HG03460 (cell line): ENCODE measurements around the gene GBA3.

Source experiments
- ATAC-seq: cut with Tn5 transposase; IDR thresholded peaks from one replicate; pipeline ENCODE4 v1.9.1; 2021; ENCODE audit not compliant: unreplicated experiment

The GBA3 gene

DNA sequence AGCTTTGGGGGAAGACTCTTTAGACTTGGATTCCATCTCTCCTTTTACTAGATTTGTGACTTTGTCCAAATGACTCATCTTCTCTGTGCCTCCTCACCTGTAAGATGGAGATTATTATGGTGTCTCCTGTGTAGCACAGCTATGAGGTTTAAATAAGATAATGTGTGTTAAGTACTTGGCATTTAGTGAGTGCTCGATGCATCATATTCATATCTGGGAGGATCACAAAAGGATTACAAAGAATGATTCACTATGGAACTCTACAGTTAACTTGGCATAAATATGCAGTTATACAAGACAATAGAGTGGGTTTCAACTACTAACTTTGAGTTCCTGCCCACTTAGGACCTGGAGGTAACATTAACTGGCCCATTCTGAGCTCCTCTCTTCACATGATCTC lies 2.3 kb downstream of the GBA3 start:
- no peak for ATAC-seq

DNA sequence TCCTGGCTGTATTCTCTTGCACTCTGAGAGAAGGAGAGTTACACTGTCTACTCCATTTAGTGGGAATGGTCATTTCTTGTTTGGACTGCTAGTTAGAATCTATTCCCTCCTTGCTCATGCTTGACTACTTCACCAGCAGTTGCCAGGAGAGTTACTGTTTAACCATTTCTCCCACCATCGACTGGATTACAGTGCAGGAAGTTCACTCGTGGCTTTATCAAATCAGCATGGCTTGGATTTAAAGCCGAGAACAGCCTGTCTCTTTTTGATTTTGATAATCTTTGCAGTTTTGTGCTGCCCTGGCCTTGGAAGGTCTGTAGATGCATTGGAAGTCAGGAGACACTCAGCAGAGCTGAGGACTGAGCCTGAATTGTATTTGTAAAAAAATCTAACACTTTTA lies 3.2 kb downstream of the GBA3 start:
- ATAC-seq = no peak

DNA sequence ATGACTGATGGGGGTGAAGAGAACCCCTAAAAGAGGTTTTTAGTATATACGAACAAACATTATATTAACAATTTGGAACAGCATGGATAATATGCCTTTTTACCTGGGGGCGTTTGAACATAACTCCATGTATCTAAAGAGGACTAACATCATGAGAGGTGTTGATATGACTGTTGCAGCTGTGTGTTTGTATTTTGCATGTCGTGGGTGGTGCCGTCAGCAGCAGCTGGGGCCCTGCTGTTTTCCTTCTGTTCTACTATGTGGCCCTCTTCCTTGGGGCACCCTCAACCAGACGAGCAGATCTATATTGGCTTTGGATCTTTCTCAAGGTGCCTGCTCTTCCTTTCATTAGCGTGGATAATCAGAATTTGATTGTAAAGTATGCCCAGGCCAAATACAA lies 11.2 kb downstream of the GBA3 start:
- no peak for ATAC-seq

DNA sequence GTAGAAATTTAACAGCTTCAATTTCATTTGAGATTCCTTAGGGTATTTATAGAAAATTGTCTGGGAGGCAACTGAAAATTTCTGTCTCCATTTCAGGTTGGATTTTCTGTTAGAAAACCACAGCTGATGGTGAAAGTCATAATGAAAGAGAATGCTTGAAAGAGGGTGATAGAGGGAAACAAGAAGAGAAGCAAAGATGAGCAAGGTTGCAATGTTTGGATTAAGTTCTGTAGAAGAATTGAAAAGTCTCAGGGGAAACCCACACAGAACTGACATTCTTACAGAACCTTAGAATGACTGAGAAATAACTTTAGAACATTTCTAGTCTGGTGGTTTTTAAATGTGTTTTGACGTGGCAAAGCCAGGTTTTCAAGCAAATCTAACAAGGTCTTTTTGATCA lies 14.7 kb downstream of the GBA3 start:
- ATAC-seq = no peak

DNA sequence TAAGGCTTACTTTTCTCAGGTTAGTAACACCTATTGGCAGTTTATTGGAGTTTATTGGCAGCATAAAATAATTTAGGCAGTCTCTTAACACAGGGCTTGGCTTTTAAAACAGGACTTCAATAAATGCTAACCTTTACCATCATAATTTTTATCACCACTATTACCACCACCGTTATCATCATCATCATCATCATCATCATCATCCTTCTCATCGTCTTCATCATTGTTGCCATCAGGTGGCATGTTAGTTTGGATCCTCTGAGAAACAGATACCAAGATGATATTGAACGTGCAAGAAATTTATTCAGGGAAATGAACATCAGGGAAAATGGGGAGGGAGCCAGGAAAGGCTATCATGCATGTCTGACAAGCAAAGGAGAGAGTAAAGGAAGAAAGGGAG lies 16.2 kb downstream of the GBA3 start:
- ATAC-seq = no peak

DNA sequence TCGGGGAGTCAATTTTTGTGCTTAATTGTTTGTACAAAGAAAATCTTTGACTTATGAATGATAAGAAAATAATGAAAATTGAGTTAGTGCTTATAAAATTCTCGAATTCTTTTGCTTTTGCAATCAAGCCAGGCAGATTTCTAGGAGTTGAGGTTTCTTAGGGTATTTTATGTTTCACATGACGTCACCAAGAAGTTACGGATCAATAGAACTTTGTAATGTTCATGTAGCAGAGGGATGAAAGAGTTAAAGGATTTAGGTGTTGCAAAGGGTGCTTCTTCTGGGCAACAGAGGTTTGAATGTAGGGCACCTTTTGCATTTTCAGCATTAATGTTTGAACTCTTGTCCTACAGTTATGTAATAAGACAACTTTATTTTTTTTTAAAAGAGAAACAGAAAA lies 19.4 kb downstream of the GBA3 start:
- no peak for ATAC-seq

DNA sequence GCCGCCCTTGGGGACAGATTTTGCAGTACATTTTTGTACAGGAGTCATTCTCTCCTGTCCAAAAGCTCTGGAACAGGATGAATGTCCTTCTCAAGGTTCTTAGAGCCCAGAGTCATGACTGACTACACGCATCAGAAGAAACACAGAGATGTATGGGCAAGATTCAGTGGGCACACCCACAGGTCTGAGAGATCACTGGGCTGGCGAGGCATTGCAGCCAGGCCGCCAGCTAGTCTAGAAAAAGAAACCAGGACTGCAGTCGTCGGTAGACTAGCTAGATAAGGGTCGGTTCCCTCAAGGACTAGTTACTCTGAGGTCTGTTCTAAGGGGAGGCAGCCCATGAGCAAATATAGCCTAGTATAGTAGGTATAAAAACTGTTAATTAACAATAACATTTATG lies 19.8 kb downstream of the GBA3 start:
- ATAC-seq = no peak

DNA sequence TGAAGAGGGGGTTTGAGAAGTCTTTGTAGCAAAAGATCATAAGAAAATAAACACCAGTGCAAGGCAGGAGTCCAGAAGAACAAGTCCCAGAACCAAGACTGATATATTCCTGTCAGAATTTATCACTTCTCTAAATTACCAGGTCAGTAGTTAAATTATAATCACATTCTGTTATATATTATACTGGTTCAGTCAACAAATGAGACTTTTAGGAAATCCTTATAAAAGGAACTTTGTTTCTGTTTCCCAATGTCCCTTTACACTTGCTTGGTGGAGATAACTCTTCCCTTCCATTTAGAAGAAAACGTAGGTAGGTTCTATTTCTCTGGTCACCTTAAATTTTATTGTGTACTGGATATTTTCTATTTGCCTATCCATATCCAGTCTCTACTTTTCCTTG lies 21.1 kb downstream of the GBA3 start:
- ATAC-seq = no peak

DNA sequence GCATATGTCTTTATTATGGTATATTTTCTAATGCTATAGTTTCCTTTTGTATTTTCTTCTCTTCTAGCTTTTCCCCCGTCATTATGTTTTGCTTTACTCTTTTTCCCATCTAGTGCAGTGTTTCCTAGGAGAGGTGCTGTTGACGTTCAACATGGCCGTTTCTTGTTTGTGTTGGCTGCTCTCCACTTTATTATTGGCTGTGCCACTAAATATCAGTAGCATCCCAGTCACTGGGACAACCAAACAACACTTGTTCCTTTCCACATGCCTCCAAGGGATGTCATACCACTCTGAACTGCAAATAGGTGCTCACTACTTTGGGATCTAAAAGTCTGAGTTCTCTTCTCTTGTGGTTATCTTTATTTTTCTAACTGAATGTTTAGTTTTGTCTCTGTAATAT lies 26.5 kb downstream of the GBA3 start:
- no peak for ATAC-seq

DNA sequence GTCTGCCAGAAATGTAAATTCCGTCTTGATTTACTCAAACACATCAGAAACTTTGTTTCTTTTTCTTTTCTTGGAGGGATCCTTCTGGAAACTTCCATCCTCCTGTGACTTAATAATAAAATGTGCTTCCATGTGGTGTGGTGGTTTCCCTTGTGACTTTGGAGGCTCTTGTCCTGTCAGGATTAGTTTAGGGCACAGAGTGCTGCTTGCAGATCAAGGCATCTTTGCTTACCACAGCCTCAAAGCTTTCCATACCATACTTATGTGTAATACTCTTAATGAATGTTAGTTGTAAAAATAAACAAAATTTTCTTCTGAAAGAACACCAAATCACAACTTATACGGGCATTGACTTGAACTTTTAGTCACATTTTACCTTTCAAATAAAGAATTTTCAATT lies 27.4 kb downstream of the GBA3 start:
- no peak for ATAC-seq

DNA sequence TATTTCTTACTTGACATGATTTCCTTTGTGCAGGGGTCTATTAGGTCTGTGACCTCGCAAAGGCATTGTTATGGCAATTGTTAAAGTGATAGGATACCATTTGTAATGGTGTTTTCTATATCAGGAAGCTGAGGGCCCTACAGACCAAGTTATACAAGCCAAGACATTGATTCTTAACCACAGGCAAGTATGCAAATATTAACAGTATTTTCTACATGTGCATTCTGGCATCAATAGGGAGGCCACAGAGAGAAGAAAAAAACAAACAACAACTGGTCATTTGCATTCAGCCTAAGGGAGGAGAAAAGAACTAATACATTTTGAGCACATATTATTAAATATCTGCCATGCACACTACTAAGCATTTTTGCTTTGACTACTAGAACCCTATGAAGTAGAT lies 28.5 kb downstream of the GBA3 start:
- no peak for ATAC-seq

DNA sequence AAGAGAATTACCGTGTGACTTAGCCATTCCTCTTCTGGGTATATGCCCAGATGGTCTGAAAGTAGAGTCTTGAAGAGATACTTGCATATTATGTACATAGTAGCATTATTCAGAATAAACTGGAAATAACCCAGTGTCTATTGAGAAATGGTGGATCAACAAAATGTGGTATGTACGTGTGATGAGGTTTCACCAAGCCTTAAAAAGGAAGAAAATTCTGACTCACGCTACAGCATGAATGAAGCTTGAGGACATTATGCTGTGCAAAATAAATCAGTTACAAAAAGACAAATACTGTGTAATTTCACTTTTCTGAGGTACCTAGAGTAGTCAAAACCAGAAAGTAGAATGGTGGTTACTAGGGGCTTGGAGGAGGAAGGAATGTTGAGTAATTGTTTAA lies 37.3 kb downstream of the GBA3 start:
- ATAC-seq = no peak

DNA sequence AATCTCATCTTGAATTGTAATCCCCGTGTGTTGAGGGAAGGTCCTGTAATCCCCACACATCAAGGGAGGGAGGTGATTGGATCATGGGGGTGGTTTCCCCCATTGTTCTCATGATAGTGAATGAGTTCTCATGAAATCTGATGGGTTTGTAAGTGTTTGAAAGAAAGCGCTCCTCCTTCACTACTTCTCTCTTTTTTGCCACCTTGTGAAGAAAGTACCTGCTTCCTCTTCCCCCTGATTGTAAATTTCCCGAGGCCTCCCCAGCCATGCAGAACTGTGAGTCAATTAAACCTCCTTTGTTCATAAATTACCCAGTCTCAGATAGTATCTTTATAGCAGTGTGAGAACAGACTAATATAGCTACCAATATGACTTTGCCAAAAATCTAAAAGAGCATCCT lies 41.1 kb downstream of the GBA3 start:
- ATAC-seq = no peak

DNA sequence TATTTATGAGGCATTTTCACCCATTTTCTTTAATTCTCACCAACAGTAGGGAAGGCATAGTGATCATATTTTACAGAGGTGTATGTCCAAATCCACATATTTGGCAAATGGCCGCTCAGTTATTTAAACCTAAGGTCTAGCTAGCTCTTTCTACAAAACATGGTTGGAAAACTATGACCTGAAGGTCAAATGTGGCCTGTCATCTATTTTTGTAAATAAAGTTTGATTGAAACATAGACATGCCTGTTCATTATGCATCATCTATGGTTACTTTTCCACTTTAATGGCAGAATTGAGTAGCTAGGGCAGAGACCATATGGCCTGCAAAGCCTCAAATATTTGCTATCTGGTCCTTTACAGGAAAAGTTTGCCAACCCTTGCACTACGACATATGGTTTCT lies 44.2 kb downstream of the GBA3 start:
- ATAC-seq = no peak

DNA sequence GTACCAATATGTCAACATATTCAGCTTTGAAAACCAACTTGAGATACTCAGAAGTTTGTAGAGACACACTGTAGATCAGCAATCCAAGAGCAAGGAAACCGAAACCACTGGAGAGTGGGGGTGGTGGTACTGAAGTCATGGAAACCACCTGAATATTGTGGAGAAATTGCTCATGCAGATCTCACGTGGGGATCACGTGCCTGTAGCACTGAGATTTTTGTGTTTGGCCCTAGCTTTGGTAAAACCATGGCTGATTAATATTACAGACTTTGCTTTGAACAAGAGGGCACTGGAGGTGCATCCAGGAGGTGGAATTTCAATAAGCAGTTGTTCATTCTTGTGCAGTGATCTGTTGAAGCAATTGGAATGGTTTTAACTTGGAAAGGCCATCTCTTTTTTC lies 47.2 kb downstream of the GBA3 start:
- ATAC-seq = no peak

DNA sequence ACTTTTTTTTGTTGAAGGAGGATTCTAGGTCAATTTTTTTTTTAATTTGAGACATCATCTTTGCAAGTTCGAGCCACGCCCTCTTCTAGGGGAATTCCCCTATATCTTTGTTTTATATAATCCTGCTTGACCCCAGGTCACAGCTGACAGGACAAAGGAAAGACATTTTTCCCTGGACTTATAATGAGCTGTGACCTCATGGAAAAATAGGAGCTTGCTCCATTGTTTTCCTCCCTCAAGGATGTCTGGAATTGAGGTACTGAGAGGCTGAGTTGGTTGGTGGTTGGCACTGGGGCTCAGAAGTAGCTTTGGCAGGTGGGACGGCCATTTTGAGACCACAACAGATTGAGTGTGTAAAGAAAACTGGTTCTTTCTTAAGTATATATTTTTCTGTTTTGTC lies 49.0 kb downstream of the GBA3 start:
- no peak for ATAC-seq

DNA sequence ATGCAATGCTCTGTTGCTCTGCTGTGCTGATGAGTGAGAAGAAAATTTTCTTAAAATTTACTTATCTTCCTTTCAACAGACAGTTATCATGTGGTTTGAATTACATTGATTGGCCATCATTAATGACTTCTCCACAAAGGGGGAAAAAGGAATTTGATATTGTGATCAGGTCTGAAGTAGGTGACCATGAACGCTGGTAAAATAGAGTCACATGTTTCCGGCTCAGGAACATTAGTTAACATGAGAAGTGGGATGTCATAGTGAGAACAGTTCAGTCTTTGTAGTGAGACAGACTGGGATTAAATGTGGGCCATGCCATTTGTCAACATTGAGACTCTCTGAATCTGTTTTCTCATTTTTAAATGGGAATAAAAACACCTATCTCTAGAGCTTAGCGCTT lies 50.6 kb downstream of the GBA3 start:
- no peak for ATAC-seq

DNA sequence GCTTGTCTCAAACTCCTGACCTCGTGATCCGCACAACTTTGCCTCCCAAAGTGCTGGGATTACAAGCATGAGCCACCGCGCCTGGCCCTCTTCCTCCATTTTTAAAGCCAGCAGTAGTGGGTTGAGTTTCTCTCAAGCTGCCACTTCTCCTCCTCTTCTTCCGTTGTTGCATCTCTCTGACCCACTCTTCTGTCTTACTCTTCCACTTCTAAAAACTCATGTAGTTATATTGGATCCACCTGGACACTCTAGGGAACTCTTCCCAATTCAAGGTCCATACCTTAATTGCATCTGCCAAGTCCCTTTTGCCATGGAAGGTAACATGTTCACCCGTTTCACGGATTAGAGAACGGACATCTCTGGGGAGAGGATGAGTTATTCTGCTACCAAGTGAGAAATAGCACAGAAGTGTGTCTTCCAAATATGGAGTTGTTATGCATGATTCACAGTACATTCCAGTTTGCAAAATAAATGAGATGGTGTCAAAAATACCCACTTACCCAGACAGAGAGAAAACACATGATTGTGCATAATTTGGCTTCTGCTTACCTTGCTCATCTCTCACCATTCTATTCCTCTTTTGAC lies 51.8 kb downstream of the GBA3 start:
- ATAC-seq = no peak

DNA sequence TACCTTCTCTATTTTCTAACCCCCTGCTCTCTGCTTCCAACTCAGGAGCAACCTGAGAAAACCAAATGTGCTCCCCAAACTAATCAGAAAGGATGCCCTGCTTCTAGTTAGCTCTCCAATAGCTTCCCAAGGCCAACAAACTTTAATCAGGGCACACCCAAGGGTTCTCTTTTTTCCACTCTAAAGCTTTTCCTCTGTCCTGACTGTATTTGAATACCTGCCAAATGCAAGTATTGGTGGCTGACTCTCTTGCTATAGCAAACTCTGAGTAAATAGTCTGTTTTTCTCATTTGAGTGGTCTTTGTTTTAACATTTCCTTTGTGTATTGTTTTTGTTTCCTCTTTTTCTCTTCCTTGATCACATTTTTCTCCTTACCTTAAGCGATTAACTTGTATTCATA lies 52.5 kb downstream of the GBA3 start:
- ATAC-seq = no peak

DNA sequence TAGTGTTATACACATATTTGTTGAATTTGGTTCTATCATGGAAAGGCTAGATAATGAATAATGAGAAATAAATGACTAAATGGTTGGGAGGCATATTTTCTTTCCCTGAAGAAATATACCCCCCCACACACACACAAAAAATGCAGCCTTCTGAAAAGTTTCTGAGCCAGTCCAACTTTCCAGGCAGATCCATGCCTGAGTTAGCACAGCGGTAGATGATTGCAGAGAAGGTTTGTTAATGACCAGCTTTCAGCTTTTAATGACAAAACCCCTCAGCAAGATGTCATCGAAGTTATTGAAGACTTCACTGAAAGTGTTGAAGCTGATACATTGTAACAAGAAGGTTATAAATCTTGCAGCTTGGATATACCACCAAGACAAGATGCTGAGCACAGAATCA lies 61.4 kb downstream of the GBA3 start:
- no peak for ATAC-seq

DNA sequence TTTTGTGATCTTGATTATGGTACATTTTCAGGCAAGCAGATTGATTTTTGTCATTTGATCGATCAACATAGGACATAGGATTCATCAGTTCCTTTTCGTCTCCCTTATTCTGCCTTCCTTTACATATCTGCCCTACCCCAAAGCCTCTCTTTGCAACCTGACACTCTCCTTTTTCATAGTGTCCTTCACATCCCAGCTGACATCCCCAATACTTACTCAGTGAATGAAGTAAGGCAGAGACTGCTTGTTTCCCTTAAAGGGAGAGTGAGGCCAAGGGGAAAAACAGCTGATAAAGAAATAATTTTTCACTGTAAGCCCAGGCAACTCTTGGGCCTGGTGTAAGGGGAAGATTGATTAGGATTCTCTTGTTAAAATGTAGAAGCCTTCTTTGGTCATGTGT lies 69.8 kb downstream of the GBA3 start:
- no peak for ATAC-seq

DNA sequence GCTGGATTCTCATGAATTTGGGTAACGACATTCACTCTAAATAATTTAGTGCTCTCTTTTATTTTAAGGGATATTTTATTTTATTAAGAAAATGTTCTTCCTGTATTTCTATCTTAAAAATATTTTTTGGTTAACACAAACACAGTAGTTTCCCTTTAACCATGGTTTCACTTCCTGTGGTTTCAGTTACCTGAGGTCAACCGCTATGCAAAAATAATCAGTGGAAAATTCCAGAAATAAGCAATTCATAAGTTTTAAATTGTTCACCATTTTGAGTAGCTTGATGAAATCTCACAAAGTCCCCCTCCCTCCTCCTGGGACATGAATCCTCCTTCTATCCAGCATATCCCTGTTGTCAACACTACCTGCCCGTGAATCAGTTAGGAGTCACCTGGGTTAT lies 71.4 kb downstream of the GBA3 start:
- ATAC-seq = no peak

DNA sequence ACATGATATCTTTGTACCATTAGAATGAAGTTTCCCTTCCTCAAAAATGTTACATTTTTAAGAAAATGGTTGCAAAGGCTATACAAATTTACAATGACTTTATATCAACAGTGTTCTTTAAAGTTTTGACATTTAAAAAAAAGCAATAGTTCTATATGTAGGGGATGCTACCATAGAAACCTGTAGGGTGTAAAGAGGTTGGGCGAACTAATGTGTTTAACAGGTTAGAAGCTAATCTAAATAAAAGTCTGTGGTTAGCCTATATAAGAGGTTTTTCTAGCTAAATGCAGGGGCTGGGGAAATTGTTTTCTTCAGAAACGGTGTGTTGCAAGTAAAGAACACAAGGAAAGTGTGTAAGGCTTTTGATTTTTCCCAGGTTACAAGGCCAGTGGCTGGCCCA lies 73.3 kb downstream of the GBA3 start:
- ATAC-seq = no peak
